ENCODE data around the gene DNAH6. TPM values are rescaled to one million over a fixed set of nuclear protein-coding genes. Genes with fewer than 3 reads are reported as not detected.
"Not testable (repeated sequence)": the region's sequence is repeated elsewhere in the genome, so short reads cannot be mapped to it uniquely, and the experiment has no call there.

The DNAH6 gene
- polyA plus RNA-seq, 3 donors: 0.04 TPM; not detected in 2

DNA sequence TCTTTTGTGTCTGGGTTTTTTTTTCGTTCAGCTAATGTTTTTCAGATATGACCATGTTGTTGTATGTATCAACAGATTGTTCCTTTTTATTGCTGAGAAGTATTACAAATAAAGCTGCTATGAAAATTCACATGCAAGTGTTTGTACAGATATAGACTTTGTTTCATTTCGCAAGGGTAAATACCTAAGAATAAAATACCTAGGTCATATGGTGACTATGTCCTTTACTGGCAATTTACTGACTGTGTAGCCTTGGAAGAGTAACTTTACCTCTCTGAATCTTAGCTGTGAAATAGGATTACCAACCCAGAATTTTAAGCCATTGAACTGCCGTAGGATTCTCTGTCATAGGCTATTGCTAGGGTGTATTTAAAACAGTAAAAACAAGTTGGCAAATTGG lies 19.0 kb upstream of the DNAH6 start:
- H3K27ac ChIP-seq (ENCODE audit: low read depth in 1 of 2, low read length in 2 of 2): no peak overlapping the region
- no peak overlapping the region for H3K4me2 ChIP-seq (replicated peaks; ENCODE audit: extremely low read depth, low read length, poor library complexity, severe bottlenecking)
- no peak overlapping the region for H2AFZ ChIP-seq (ENCODE audit: insufficient read depth, low read depth, low read length, poor library complexity, severe bottlenecking)
- Mint-ChIP-seq H3K4me1 (peaks cover 4% of the 10 kb centered on the region), H3K4me3 (no peak overlapping the region), H3K9me3 (peaks cover 0 to 4% (median 0%) of the 10 kb centered on the region in 7 donors), H3K36me3 (no peaks in the 10 kb centered on the region), H3K27ac (no peak overlapping the region), H3K27me3 (ENCODE audit: low read depth in 3 of 3) (peaks cover 0 to 11% (median 3%) of the 10 kb centered on the region in 3 donors)
- no peak for DNase-seq
- no peaks in the 10 kb centered on the region for H3K9me3 ChIP-seq (replicated peaks in 1 of 2; ENCODE audit: control insufficient read depth in 1 of 2, insufficient read depth in 1 of 2, low read length in 2 of 2)
- no peaks in the 10 kb centered on the region for H3K36me3 ChIP-seq (replicated peaks in 1 of 2; ENCODE audit: control insufficient read depth in 1 of 2, insufficient read depth in 2 of 2, low read length in 2 of 2)
- H3K27me3 ChIP-seq (ENCODE audit: control insufficient read depth in 2 of 2, insufficient read depth in 2 of 2, low read length in 2 of 2): no peaks in the 10 kb centered on the region
- no peak overlapping the region for H3K4me3 ChIP-seq (replicated peaks in 1 of 3; ENCODE audit: low read depth in 2 of 3, low read length in 3 of 3)
- no peaks in the 10 kb centered on the region for H4K20me1 ChIP-seq (ENCODE audit: insufficient read depth, low read length)
- H3K9ac ChIP-seq (ENCODE audit: insufficient read depth, low read length, poor library complexity, severe bottlenecking): no peak overlapping the region
- TF ChIP-seq, protein P1, sequence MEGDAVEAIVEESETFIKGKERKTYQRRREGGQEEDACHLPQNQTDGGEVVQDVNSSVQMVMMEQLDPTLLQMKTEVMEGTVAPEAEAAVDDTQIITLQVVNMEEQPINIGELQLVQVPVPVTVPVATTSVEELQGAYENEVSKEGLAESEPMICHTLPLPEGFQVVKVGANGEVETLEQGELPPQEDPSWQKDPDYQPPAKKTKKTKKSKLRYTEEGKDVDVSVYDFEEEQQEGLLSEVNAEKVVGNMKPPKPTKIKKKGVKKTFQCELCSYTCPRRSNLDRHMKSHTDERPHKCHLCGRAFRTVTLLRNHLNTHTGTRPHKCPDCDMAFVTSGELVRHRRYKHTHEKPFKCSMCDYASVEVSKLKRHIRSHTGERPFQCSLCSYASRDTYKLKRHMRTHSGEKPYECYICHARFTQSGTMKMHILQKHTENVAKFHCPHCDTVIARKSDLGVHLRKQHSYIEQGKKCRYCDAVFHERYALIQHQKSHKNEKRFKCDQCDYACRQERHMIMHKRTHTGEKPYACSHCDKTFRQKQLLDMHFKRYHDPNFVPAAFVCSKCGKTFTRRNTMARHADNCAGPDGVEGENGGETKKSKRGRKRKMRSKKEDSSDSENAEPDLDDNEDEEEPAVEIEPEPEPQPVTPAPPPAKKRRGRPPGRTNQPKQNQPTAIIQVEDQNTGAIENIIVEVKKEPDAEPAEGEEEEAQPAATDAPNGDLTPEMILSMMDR (IDR thresholded peaks at IDR 0.05): no peak
- intact Hi-C loops (cut with micrococcal nuclease): loop anchor here in 1 of 2 donors (5.0 kb wide), 1 partner anchor 365 kb away; no protein-coding TSS in a partner anchor
- H3K4me1 ChIP-seq (ENCODE audit: control insufficient read depth in 1 of 2, insufficient read depth in 2 of 2, low read length in 2 of 2): no peaks in the 10 kb centered on the region
- H3K79me2 ChIP-seq (ENCODE audit: insufficient read depth, low read length): no peaks in the 10 kb centered on the region
- WGBS (ENCODE audit: insufficient coverage): 100% methylated on average over 1 of the region's 3 CpGs

DNA sequence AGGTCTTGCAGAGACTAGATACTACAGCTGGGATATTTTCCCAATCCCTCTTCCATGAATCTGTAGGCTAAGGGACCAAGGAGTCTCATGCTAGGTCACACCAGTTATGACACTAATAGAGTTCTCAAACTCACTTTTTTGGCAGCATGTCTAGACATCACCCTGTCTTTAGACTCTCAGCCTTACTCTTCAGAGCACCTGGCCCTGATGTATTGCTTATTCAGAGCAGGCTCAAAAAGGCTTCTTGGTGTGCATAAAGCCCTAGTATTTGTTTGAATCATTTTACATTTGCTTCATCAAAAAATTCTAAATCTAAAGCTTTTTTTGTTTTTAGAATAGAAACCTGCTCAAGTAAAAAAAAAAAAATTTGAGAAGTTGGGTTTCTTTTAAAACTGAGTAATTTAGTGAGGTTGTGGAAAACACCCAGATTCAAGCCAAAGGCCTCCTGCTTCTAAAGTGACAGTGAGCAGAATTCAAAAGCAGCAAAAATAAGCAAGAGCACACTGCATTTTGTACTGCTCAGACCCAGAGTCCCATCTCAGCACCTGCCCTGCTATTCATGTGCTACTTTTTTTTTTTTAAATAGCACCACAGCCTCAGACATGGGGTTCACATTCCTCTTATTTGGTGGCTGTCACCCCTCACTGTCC lies 18.0 kb upstream of the DNAH6 start:
- Histone ChIP-seq H3K9me3 (replicated peaks in 1 of 2; ENCODE audit: control insufficient read depth in 1 of 2, insufficient read depth in 1 of 2, low read length in 2 of 2) (no peaks in the 10 kb centered on the region), H3K4me1 (ENCODE audit: control insufficient read depth in 1 of 2, insufficient read depth in 2 of 2, low read length in 2 of 2) (no peaks in the 10 kb centered on the region), H3K27me3 (ENCODE audit: control insufficient read depth in 2 of 2, insufficient read depth in 2 of 2, low read length in 2 of 2) (no peaks in the 10 kb centered on the region), H3K4me3 (replicated peaks in 1 of 3; ENCODE audit: low read depth in 2 of 3, low read length in 3 of 3) (no peak overlapping the region), H4K20me1 (ENCODE audit: insufficient read depth, low read length) (no peaks in the 10 kb centered on the region), H3K9ac (ENCODE audit: insufficient read depth, low read length, poor library complexity, severe bottlenecking) (no peak overlapping the region), H3K4me2 (replicated peaks; ENCODE audit: extremely low read depth, low read length, poor library complexity, severe bottlenecking) (no peak overlapping the region), H3K36me3 (replicated peaks in 1 of 2; ENCODE audit: control insufficient read depth in 1 of 2, insufficient read depth in 2 of 2, low read length in 2 of 2) (no peaks in the 10 kb centered on the region), H3K79me2 (ENCODE audit: insufficient read depth, low read length) (no peaks in the 10 kb centered on the region), H2AFZ (ENCODE audit: insufficient read depth, low read depth, low read length, poor library complexity, severe bottlenecking) (no peak overlapping the region), H3K27ac (ENCODE audit: low read depth in 1 of 2, low read length in 2 of 2) (no peak overlapping the region)
- no peaks in the 10 kb centered on the region for H3K36me3 Mint-ChIP-seq
- H3K27ac Mint-ChIP-seq: no peak overlapping the region
- H3K9me3 Mint-ChIP-seq: peaks cover 0 to 4% (median 0%) of the 10 kb centered on the region in 7 donors
- peaks cover 4% of the 10 kb centered on the region for H3K4me1 Mint-ChIP-seq
- TF ChIP-seq, protein P1 (IDR thresholded peaks at IDR 0.05): no peak
- peaks cover 0 to 12% (median 3%) of the 10 kb centered on the region in 3 donors for H3K27me3 Mint-ChIP-seq (ENCODE audit: low read depth in 3 of 3)
- no peak for DNase-seq
- no peak overlapping the region for H3K4me3 Mint-ChIP-seq
- intact Hi-C loops (cut with micrococcal nuclease): loop anchor here in 1 of 2 donors (5.0 kb wide), 1 partner anchor 364 kb away; no protein-coding TSS in a partner anchor

DNA sequence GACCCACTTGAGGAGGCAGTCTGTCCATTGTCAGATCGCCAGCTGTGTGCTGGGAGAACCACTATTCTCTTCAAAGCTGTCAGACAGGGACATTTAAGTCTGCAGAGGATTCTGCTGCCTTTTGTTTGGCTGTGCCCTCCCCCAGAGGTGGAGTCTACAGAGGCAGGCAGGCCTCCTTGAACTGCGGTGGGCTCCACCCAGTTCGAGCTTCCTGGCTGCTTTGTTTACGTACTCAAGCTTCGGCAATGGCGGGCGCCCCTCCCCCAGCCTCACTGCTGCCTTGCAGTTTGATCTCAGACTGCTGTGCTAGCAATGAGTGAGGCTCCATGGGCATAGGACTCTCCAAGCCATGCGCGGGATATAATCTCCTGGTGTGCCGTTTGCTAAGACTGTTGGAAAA lies 5.3 kb upstream of the DNAH6 start:
- H3K27ac ChIP-seq (ENCODE audit: low read depth in 1 of 2, low read length in 2 of 2); H3K4me2 ChIP-seq (replicated peaks; ENCODE audit: extremely low read depth, low read length, poor library complexity, severe bottlenecking); H3K4me1 Mint-ChIP-seq; H3K36me3 ChIP-seq (replicated peaks in 1 of 2; ENCODE audit: control insufficient read depth in 1 of 2, insufficient read depth in 2 of 2, low read length in 2 of 2); H3K4me3 ChIP-seq (replicated peaks in 1 of 3; ENCODE audit: low read depth in 2 of 3, low read length in 3 of 3); H3K4me3 Mint-ChIP-seq; H4K20me1 ChIP-seq (ENCODE audit: insufficient read depth, low read length); intact Hi-C loops (cut with micrococcal nuclease); DNase-seq; H3K9me3 ChIP-seq (replicated peaks in 1 of 2; ENCODE audit: control insufficient read depth in 1 of 2, insufficient read depth in 1 of 2, low read length in 2 of 2); H3K36me3 Mint-ChIP-seq; H3K9ac ChIP-seq (ENCODE audit: insufficient read depth, low read length, poor library complexity, severe bottlenecking); H3K27me3 ChIP-seq (ENCODE audit: control insufficient read depth in 2 of 2, insufficient read depth in 2 of 2, low read length in 2 of 2); H3K79me2 ChIP-seq (ENCODE audit: insufficient read depth, low read length); H3K27me3 Mint-ChIP-seq (ENCODE audit: low read depth in 3 of 3); H3K27ac Mint-ChIP-seq; H3K4me1 ChIP-seq (ENCODE audit: control insufficient read depth in 1 of 2, insufficient read depth in 2 of 2, low read length in 2 of 2); H2AFZ ChIP-seq (ENCODE audit: insufficient read depth, low read depth, low read length, poor library complexity, severe bottlenecking): not testable (repeated sequence)
- H3K9me3 Mint-ChIP-seq: peaks cover 5 to 22% (median 16%) of the 10 kb centered on the region in 7 donors
- WGBS (ENCODE audit: insufficient coverage): 95% methylated on average over 6 of the region's 10 CpGs
